HG02970 (cell line): ENCODE results near the gene TKTL2.
"Not testable (repeated sequence)": the region's sequence is repeated elsewhere in the genome, so short reads cannot be mapped to it uniquely, and the experiment has no call there.

Experiments used
- ATAC-seq: cut with Tn5 transposase; IDR thresholded peaks from one replicate; pipeline ENCODE4 v1.9.1; 2021; ENCODE audit warnings: mild to moderate bottlenecking, moderate library complexity, moderate number of reproducible peaks; ENCODE audit not compliant: unreplicated experiment, low FRiP score

TKTL2 gene

DNA sequence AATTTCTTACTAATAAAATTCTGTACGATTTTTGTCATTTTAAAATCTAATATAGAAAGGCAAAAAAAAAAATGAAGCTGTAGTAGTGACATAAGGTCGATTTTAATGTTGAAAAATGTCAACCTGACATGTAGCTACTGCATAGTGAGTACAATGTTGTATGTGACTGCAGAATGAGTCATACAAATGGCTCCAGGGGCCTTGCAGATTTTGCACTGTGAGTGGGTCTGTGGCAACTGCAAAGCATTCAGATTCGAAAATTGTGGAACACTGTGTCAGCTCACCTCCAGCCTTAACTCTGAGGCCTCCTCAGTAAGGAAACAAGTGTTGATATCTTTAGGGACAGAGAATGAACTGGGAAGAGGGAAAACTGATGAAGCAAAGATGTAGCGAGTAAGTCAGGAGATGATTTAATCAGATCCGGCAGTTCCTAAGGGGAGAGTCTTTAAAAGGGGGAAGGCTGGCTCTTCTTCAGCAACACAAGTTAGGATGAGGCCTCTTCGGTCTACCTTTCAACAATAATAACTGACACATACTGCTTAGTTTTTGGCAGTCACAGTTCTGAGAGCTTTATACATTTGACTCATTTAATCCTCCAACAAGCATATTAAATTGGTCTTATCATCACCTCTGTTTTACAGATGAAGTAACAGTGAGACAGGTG is 24.9 kb downstream of the TKTL2 start:
- no peak for ATAC-seq

DNA sequence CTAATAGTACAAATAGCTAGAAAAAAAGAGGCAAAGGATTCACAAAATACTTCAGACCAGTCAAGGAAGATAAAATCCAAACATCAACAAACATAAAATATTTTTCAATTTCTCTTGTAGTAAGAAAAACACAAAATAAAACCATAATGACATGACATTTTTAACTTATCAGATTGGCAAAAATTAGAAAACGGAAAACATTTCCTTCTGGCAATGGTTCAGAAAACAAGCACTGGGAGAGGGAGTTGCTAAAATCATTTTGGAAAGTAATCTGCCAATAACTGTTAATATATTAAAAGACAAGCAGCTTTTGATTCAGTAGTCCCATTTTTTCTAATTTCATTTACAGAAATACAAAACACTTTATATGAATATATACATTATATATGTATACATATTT is 26.1 kb downstream of the TKTL2 start:
- no peak for ATAC-seq

DNA sequence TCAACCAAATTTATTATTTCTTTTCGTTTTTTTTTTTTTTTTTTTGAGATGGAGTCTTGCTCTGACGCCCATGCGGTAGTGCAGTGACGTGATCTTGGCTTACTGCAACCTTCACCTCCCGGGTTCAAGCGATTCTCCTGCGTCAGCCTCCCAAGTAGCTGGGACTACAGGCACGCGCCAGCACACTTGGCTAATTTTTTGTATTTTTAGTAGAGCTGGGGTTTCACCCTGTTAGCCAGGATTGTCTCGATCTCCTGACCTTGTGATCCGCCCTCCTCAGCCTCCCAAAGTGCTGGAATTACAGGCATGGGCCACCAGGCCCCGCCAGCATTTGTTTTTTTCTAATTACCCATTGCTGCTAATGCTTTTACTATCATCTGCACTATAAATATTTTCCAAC is 26.5 kb downstream of the TKTL2 start:
- ATAC-seq, result not testable (repeated sequence)

GRCh38 chr4:163440040-163440439 is 33.5 kb downstream of the TKTL2 start:
- no peak for ATAC-seq
